Mammary epithelial cell (primary cell): ENCODE data around the gene PACSIN3.

ENCODE experiments used
- CTCF ChIP-seq, 2 donors: IDR thresholded peaks in 1 of 2; conservative IDR thresholded peaks in 1 of 2; 2 replicates each; pipeline ENCODE4 v1.5.1; 2011 to 2012; ENCODE audit warnings: inconsistent platforms in 2 of 2, low read length in 2 of 2, mild to moderate bottlenecking in 2 of 2, control low read depth in 1 of 2, low read depth in 1 of 2; ENCODE audit not compliant: insufficient read depth in 1 of 2; ENCODE audit errors: extremely low read depth in 1 of 2
- EZH2 ChIP-seq: IDR thresholded peaks from 2 replicates; pipeline ENCODE4 v1.6.1; 2012; ENCODE audit warnings: low read length, inconsistent platforms, borderline replicate concordance

GRCh38 chr11:47155879-47156278, 30.4 kb downstream of the PACSIN3 start:
- TF ChIP-seq CTCF (conservative IDR thresholded peaks at IDR 0.05 in 1 of 2, IDR thresholded peaks at IDR 0.05 in 1 of 2; ENCODE audit: extremely low read depth in 1 of 2, insufficient read depth in 1 of 2, low read depth in 1 of 2, low read length in 2 of 2) (no peak), EZH2 (no peak)
